Measurements from ENCODE around the gene PCGF3. TPM values are rescaled to one million over a fixed set of nuclear protein-coding genes. Genes with fewer than 3 reads are reported as not detected.

Gene PCGF3
- total and polyA plus RNA-seq, 10 of the 15 experiments (the other 5 are each of a cell fraction or from before 2014, with no cell fraction given): 2.2 to 43.8 (median 15.9) TPM

- TF ChIP-seq SMARCA5 (IDR thresholded peaks at IDR 0.05) (0 out of 2 replicates have a peak, but pooled peaks have one; percentile 54), IKZF1 (conservative IDR thresholded peaks at IDR 0.05) (peak; percentile 69), GATAD2B (conservative IDR thresholded peaks at IDR 0.05; ENCODE audit: low read depth) (peak; percentile 84), USF2 (IDR thresholded peaks at IDR 0.05; ENCODE audit: borderline replicate concordance, low read depth, low read length) (no peak), TCF3 (IDR thresholded peaks at IDR 0.05; ENCODE audit: borderline replicate concordance, insufficient read depth, low read depth, low read length) (no peak), ETV6 (conservative IDR thresholded peaks at IDR 0.05 in 1 of 2, IDR thresholded peaks at IDR 0.05 in 1 of 2; ENCODE audit: borderline replicate concordance in 1 of 2, low read depth in 1 of 2) (no peak), CHD2 (IDR thresholded peaks at IDR 0.05; ENCODE audit: borderline replicate concordance, low read depth, low read length) (no peak), LARP7 (IDR thresholded peaks at IDR 0.05) (peak; percentile 78), ZNF384 (IDR thresholded peaks at IDR 0.05; ENCODE audit: borderline replicate concordance, low read depth, low read length) (no peak), MTA2 (IDR thresholded peaks at IDR 0.05; ENCODE audit: low read depth) (peak; percentile 71), RCOR1 (conservative IDR thresholded peaks at IDR 0.05; ENCODE audit: low read depth, low read length) (no peak), SKIL (IDR thresholded peaks at IDR 0.05; ENCODE audit: low read depth, poor library complexity, severe bottlenecking) (no peak), BRCA1 (IDR thresholded peaks at IDR 0.05; ENCODE audit: low read depth, low read length) (no peak), NFIC (IDR thresholded peaks at IDR 0.05; ENCODE audit: low read depth, low read length) (no peak), EP300 (IDR thresholded peaks at IDR 0.05; ENCODE audit: borderline replicate concordance in 1 of 2, control insufficient read depth in 1 of 2, low read depth in 2 of 2, low read length in 2 of 2) (no peak), CUX1 (IDR thresholded peaks at IDR 0.05; ENCODE audit: insufficient replicate concordance, low read depth, low read length) (no peak), IKZF2 (IDR thresholded peaks at IDR 0.05) (no peak), BCL3 (IDR thresholded peaks at IDR 0.05; ENCODE audit: borderline replicate concordance, insufficient read depth, low read depth, low read length, poor library complexity, severe bottlenecking) (no peak), ZNF274 (IDR thresholded peaks at IDR 0.05; ENCODE audit: insufficient read depth, insufficient read length) (no peak)
Observed at GRCh38 chr4:705278-706082, at the start of gene PCGF3 (continued).

Data from GM12878 (cell line).